ENCODE results near the gene PODNL1.

PODNL1 gene

GRCh38 chr19:13938301-13939064 lies at the start of gene PODNL1:
TSS of gene PODNL1 (minus strand) at chr19:13938417. CDS start at chr19:13938181, 236 bp downstream.
- H3K27ac ChIP-seq = no peak within 1 kb of the TSS
- H3K4me3 ChIP-seq (ENCODE audit: low read depth, low read length) = no peak within 1 kb of the TSS
- TF ChIP-seq CTCF (IDR thresholded peaks at IDR 0.05; ENCODE audit: low read depth, low read length) = no peak

DNA sequence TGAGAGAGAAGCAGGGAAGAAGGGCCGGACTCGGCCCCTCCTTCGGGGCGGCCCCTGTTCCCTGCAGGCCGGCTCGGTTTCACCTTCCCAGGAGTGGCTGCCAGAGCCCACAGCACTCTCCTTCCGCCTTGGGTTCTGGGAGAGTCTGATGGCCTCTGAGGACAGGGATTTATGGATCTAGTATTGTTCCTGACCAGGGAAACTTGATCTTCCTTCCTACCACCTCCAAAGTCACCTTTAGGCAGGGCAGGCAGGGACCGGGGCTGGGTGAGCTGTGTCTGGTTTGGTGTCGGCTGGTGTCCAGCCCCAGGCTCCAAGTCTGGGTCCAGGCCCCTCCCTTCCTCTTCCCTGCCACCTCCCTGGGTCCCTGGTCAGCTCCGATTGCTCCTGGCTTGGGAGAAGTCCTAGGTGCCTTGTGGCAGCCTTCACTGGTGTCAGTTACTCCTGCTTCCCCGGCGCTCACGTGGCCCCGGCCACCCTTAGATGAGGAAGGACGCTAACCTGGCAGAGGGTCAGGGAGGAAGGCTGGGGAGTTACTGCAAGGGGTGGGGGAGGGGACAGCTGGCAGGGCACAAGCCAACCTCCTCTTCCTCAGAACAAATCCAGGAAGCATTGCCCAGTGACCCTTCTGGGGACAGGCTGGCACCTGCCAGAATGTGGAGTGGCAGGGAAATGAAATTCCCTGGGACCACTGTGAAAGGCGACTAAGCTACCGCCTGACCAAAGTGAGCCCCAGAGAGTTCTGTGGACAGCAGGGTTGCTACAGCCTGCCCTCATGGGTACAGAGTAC lies 49.1 kb upstream of the PODNL1 start:
- H3K36me3 ChIP-seq = peaks cover 20% of the 10 kb centered on the region
- no peak for TF ChIP-seq CTCF (IDR thresholded peaks at IDR 0.05; ENCODE audit: low read depth, low read length)
- no peak for DNase-seq
- no peaks in the 10 kb centered on the region for H3K9me3 ChIP-seq (ENCODE audit: severe bottlenecking)
- no peak overlapping the region for H3K4me3 ChIP-seq (ENCODE audit: low read depth, low read length)
- no peaks in the 10 kb centered on the region for H3K27me3 ChIP-seq (ENCODE audit: insufficient read depth, low read depth, severe bottlenecking)
- H3K27ac ChIP-seq = peak overlapping the region; percentile 23; the same call in 1 of the 2 replicates

More at GRCh38 chr19:13938301-13939064, at the start of gene PODNL1:
- no peaks in the 10 kb centered on the region for H3K36me3 ChIP-seq
- peaks cover 3% of the 10 kb centered on the region for H3K9me3 ChIP-seq (ENCODE audit: severe bottlenecking)
- no peak for DNase-seq
- H3K27me3 ChIP-seq (ENCODE audit: insufficient read depth, low read depth, severe bottlenecking) = no peaks in the 10 kb centered on the region

DNA sequence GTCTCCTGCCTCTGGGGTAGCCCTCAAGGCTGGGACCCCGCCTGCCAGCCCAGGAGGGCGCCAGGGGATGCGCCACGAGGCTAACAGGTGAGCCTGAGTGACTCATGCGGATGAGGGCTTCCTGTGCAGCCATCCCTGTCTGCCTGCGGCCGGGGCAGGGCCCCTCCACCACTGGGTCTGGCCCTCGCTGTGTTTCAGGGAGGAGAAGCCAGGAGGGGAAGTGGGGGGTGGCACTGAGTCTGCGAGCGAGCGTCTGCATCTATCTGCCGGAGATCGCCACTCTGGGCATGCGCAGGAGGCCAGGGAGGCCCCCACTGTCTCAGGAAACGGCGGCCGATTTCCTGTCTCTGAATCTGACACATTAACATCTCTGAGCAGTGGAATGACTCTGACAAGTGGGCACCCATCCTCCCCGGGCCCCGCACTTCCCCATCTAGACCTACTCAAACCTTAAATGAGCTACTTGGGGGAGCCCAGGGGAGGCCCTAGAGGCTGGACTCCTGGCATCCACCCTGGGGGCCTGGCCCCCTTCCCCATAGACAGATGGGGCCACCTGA lies 48.2 kb upstream of the PODNL1 start:
- Histone ChIP-seq H3K27me3 (ENCODE audit: insufficient read depth, low read depth, severe bottlenecking) (no peaks in the 10 kb centered on the region), H3K36me3 (peaks cover 20% of the 10 kb centered on the region), H3K4me3 (ENCODE audit: low read depth, low read length) (no peak overlapping the region), H3K9me3 (ENCODE audit: severe bottlenecking) (no peaks in the 10 kb centered on the region), H3K27ac (peak overlapping the region; percentile 50)
- TF ChIP-seq CTCF (IDR thresholded peaks at IDR 0.05; ENCODE audit: low read depth, low read length) = no peak
- no peak for DNase-seq

- Histone ChIP-seq H3K9me3 (ENCODE audit: severe bottlenecking) (no peaks in the 10 kb centered on the region), H3K27me3 (ENCODE audit: insufficient read depth, low read depth, severe bottlenecking) (no peaks in the 10 kb centered on the region), H3K36me3 (peaks cover 17% of the 10 kb centered on the region), H3K27ac (peak overlapping the region; percentile 50), H3K4me3 (ENCODE audit: low read depth, low read length) (no peak overlapping the region)
- peak; percentile 27 for DNase-seq
- TF ChIP-seq CTCF (IDR thresholded peaks at IDR 0.05; ENCODE audit: low read depth, low read length) = no peak
Observed at GRCh38 chr19:13985771-13986347, 47.6 kb upstream of the PODNL1 start.

DNA sequence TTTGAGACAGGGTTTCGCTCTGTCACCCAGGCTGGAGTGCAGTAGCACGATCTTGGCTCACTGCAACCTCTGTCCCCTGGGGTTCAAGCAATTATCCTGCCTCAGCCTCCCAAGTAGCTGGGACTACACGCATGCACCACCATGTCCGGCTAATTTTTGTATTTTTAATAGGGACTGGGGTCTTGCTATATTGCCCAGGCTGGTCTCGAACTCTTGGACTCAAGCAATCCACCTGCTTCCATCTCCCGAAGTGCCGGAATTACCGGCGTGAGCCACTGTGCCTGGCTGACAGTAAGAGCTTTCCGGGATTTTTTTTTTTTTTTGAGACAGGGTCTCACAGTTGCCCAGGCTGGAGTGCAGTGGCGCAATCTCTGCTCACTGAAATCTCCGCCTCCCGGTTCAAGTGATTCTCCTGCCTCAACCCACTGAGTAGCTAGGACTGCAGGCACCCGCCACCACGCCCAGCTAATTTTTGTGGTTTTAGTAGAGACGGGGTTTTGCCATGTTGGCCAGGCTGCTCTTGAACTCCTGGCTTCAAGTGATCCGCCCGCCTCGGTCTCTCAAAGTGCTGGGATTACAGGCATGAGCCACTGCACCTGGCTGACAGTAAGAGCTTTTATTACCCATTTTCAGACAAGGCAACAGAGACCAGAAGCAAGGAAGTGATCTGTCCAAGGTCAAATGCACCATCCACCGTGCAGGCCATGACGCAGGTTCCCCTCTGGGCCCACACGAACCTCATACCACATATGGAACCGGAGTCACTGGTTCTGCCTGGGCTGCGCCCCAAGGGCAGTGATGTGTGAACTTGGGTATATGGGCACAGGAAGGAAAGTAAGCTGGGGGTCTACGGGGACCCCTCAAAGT lies 46.9 kb upstream of the PODNL1 start:
- H3K27ac ChIP-seq = peak overlapping the region; percentile 34; the same call in 1 of the 2 replicates

More for the DNA sequence above, 46.9 kb upstream of the PODNL1 start:
- H3K27me3 ChIP-seq (ENCODE audit: insufficient read depth, low read depth, severe bottlenecking) = no peaks in the 10 kb centered on the region
- H3K4me3 ChIP-seq (ENCODE audit: low read depth, low read length) = no peak overlapping the region
- no peak for TF ChIP-seq CTCF (IDR thresholded peaks at IDR 0.05; ENCODE audit: low read depth, low read length)
- no peak for DNase-seq
- H3K36me3 ChIP-seq = peaks cover 19% of the 10 kb centered on the region
- no peaks in the 10 kb centered on the region for H3K9me3 ChIP-seq (ENCODE audit: severe bottlenecking)

Measured in WERI-Rb-1 (cell line).